Testis (tissue), 2 donors: ENCODE measurements around the gene S100A9.

Source experiments
- POLR2A ChIP-seq: fragments of 450-650 bp; IDR thresholded peaks from one replicate; pipeline ENCODE4 v1.6.1; 2017; ENCODE audit warnings: antibody characterized with exemption, mild to moderate bottlenecking, moderate library complexity
- TF ChIP-seq, protein P1 (sequence below), 3 experiments: fragments of 450-650 bp in 2 of 3; fragments of 200-600 bp in 1 of 3; sonication (generic) in 1 of 3; IDR thresholded peaks; one replicate each; pipeline ENCODE4 v1.5.1; 2016 to 2019; ENCODE audit warnings: antibody characterized with exemption in 3 of 3, mild to moderate bottlenecking in 2 of 3, moderate library complexity in 1 of 3

DNA sequence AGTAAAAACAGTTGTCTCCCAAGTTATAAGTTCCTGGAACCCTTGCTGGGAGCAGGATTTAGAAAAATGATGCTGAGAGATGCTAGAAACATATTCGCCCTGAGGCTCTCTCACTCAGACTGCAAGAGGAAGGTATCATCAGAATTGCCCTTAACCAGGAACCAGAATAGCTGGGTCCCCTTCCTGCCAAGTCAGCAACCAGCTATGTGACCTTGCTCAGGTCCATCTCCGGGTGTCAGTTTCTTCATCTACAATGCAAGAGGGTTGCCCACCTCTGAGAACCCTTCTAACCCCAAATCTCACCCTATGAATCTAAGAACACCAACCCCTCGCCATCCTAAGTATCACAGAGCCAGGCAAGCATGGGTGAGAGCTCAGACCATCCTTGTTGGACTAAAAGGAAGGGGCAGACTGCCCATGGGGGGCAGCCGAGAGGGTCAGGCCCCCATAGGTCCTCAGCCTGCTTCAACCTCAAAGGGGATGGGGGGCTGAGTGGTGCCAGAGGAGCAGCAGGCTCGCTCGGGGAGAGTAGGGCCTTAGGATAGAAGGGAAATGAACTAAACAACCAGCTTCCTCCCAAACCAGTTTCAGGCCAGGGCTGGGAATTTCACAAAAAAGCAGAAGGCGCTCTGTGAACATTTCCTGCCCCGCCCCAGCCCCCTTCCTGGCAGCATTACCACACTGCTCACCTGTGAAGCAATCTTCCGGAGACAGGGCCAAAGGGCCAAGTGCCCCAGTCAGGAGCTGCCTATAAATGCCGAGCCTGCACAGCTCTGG, 390 bp upstream of the S100A9 start:
- TF ChIP-seq POLR2A: no peak
- TF ChIP-seq, protein P1, sequence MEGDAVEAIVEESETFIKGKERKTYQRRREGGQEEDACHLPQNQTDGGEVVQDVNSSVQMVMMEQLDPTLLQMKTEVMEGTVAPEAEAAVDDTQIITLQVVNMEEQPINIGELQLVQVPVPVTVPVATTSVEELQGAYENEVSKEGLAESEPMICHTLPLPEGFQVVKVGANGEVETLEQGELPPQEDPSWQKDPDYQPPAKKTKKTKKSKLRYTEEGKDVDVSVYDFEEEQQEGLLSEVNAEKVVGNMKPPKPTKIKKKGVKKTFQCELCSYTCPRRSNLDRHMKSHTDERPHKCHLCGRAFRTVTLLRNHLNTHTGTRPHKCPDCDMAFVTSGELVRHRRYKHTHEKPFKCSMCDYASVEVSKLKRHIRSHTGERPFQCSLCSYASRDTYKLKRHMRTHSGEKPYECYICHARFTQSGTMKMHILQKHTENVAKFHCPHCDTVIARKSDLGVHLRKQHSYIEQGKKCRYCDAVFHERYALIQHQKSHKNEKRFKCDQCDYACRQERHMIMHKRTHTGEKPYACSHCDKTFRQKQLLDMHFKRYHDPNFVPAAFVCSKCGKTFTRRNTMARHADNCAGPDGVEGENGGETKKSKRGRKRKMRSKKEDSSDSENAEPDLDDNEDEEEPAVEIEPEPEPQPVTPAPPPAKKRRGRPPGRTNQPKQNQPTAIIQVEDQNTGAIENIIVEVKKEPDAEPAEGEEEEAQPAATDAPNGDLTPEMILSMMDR (IDR thresholded peaks at IDR 0.05): no peak
